SHP77 treated with DMSO at 0.1 percent for 48 hours (cell line): ENCODE data around the gene ABCA13.

ENCODE experiments used
- DNase-seq: peaks from one replicate; lab custom pipeline; 2025; lab: John Stamatoyannopoulos, UW

Gene ABCA13

DNA sequence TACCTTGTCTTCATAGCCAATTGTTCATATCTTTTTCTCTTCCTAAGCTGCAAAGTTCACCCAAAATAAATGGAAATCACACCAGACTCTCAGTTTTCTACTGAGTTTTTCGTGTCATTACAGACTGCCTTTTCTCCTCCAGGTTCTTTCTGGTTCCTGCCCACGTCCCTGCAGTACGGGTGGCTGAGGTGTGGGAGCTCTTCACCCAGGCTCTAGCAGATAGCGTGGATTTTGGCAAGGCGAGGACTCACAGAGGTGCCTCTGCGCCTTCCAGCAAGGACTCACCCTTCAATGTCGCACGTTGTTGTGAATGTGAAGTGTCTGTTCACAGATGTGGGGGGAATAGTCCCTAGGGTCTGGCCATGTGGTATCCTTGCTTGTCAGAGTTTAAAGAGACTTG lies 71.6 kb downstream of the ABCA13 start:
- no peak for DNase-seq

DNA sequence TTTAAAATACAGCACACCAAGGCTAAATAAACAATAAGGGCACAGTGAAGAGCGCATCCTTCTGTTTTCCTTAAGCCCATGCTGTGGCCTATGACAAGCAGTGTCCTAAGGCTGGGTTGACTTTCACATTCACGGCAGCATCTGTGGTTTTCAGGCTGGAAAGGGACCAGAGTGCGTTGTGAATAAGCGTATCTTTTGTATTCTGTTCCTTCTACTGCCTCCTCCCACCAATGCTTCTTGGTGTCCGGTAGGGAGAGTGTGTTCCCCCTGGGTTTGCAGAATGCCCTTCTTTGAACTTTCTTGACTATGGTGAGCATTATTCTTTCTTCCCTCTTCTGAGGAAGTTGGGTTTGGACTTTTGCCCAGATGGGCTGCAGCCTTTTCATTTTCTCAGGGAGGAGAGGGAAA lies 73.6 kb downstream of the ABCA13 start:
- no peak for DNase-seq

DNA sequence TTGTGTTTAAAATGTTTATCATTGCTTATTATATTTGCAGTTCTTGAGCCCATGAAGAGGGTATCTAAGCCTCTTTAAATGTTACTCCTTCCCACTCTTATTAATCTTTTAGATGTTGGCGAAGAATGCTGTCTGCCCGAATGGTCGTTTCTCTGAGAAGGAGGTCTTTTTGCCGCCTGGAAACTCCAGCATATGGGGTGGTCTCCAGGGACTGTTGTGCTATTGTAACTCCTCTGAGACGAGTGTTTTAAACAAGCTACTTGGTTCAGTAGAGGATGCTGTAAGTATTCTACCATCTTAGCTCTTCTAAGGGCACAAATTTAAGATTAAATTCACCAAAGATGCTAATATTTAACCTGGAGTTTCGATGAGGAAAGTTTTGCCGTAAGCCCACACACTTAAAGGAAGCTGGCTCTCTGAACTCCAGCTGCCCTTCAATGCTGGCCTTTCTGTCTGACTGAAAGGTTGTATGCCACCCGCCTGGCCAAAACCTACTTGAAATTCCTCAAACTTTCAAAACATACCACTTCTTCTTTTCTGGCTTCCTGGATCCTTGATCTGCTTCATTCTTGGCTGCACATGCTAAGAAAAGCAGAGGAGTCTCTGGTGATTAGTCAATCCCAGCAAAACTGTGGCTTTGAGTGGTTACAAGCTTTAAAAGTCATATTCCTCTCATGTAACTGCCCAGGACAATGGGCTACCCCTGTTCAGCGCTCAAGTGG lies 74.7 kb downstream of the ABCA13 start:
- no peak for DNase-seq

DNA sequence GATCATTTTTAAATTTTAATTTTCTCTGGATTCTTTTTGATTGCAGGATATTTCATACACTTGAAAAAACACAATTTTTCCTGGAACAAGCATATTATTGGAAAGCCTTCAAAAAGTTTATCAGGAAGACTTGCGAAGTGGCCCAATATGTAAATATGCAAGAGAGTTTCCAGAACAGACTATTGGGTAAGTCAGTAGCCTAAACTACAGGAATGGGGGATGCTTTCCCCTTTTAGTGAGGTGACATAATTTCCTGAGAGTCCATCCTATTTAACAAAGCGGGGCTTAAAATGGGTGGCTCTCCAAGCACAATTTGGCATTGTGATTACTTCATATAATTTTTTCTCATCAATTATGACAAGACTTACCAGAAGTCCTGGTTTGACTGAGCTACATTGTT lies 77.9 kb downstream of the ABCA13 start:
- no peak for DNase-seq

DNA sequence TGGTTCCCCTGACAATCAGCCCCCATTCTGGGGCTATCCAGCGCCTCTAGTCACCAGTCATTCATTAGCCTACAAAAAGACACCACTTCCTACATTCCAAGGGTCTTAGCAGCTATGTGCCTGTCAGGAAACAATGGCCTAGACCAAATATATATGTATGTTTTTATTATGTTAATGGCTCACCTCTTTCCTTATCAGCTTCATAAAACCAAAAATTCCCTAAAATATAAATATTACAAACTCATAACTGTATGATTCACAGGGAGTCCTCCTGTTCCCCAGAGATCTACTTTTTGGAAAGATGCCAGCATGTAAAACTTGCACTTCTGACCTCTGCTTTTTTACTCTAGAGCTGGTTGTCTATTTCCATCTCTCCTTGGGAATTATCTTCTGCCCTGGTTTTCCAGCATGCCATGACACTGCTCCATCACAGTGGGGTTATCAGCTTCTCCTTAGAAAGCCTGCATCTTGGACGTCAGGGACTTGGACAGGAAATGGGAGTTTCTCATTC lies 79.2 kb downstream of the ABCA13 start:
- no peak for DNase-seq

DNA sequence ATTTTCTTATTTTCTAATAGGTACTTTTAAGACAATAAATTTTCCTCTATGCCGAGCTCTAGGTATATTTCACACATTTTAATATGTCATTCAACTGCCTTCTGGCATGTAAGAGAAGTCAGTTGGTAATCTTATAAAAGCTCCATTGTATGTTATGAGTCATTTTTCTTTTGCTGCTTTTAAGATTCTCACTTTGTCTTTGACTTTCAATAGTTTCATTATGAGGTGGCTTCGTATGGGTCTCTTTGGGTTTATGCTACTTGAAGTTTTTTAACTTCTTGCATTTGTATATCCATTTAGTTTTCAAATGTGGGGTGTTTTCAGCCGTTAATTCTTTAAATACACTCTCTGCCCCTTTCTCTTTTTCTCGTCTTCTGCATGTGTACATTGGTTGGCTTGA lies 80.5 kb downstream of the ABCA13 start:
- DNase-seq = no peak

DNA sequence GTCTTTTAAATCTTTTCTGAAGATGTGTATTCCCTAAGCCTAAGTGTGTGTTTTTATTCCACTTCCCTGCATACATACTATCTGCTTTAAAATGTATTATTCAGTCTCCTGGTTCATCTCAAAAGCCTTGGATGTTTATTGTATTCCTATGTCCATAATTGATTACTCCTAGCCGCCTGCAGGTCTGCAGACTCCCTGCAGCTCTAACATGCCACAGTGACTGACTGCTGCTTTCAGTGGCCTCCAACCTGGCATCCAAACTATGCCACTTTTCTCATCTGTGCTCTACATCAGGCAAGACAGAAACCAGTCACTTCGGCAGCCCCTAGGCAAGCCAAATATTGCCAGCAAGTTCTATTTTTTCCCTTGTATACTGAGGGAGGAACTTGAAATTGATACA lies 81.7 kb downstream of the ABCA13 start:
- DNase-seq = no peak

DNA sequence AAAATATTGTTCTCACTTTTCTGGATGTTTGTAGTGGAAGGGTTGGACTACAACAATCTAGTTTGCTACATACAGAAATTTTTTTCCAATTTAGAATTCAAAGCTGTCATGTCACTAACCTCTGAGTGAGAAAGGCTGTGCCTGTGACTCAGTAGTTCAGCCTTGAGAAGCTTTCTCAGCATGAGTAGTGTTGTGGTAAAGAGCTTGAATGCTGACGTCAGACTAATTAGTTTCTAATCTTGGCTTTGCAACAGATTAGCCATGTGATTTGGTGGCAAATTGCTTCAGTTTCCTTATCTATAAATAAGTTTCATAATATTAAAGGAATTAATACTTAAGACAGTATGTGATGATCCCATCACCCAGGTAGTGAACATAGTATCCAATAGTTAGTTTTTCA lies 83.8 kb downstream of the ABCA13 start:
- DNase-seq = no peak

DNA sequence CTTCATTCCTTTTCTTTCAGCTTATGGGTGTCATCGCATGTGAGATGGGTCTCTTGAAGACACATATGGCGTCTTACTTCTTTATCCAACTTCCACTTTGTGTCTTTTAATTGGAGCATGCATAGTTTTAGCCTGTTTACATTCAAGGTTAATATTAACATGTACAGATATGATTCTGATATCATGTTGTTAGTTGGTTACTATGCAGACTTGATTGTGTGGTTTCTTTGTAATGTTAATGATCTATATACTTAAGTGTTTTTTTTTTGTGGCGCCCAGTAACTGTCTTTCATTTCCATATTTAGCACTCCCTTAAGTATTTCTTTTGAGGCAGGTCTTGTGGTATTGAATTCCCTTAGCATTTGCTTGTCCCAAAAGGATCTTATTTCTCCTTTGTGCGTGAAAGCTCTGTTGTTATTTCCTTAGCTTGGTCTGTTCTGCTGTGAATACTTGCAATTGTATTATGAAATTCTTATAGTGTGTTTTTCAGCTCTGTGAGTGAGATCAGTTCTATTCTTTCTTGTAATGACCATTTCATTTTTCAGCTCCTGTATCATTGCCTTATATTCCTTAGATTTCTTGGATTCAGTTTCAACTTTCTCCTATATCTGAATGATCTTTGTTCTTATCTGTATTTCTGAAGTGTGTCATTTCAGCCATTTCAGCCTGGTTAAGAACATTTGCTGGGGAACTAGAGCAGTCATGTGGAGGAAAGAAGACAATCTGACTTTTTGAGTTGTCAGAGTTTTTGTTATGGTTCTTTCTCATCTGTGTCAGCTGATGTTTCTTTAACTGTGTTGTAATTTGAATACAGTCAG lies 88.4 kb downstream of the ABCA13 start:
- no peak for DNase-seq

DNA sequence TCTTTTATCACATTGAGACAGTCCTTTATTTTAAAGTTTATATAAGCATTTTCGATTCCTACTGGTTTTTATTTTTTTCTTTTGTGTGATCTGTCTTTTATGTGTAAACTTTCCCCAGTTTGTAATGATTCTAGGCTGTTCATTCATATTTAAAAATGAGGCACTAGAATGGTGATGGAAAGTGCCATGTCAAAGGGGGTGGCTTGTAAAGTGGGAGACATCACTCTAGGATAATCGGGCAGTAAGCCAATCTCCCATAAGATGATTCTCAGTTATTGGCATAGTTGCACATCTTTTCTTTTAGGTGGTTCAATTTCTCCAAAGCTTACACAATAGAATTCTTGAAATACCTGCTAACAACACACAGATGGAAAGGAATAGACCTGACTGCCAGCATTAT lies 90.4 kb downstream of the ABCA13 start:
- DNase-seq = no peak

DNA sequence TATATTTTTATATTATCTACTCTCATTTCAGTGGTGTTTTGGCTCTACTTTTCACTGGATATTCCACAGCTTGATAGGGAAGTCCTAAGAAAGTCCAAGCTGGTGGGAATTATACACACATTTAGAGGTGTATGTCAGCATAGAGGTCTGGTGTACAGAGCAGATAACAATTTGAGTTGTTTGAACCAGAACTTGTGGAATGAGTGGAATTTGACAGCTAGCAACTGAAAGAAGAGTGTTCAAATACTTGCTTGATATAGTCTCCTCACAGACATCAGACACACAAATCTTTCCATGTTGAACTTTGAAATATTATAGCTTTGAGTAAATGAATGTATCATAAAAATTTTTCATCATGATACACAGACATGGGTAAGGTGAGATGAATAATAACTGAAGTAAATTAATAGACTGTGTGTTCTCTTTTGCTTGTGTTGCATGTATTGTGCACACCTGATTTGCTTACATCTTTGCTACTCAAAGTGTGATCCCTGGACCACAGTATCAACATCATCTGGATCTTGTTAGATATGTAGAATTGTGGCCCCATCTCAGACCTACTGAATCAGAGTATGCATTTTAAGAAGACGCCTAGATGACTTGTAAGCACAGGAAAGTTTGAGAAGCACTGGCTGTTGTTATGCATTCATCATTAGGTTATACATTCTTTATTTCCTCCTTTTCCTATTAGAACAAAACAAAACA lies 91.5 kb downstream of the ABCA13 start:
- no peak for DNase-seq

DNA sequence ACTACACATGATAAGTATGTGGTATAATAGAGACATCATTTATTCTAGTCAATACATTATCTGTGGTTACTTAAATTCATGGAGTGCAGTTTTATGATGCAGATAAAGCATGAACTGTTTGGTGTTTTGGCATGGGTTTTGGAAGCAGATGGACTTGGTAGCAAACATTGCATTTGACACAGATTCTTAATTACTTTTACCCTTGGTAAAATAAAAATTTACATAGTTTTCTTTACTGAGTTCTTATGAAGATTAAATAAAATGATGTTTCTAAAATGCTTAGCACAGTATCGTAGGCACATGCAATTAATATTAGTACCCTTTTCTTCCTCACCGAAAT lies 92.0 kb downstream of the ABCA13 start:
- no peak for DNase-seq

DNA sequence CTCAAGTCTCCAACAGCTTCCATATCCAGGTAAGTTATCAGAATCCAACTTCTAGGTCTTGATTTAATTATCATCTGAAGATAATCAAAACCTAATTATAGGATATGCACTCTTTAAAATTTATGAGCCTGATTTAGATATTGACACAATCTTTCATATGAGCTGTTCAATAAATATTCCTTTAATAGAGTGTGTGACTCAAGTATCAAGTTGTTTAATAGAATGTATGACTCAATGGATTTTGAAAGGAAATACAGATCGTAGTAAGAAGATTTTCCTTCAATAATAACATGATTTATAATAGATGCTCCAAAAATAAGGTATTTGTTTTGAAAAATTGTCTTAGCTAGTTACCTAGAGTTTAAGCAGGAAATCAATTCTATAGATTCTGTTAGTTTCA lies 97.8 kb downstream of the ABCA13 start:
- no peak for DNase-seq

DNA sequence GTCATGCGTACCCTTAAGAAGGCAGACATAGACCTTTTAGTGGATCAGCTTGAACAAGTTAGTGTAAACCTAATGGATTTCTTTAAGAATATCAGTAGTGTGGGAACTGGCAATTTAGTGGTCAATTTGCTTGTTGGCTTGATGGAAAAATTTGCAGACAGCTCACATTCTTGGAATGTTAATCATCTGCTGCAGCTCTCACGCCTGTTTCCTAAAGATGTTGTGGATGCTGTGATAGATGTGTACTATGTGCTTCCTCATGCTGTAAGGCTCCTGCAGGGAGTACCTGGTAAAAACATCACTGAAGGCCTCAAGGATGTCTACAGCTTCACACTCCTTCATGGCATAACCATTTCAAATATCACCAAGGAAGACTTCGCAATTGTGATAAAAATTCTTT lies 103.4 kb downstream of the ABCA13 start:
- DNase-seq = no peak

DNA sequence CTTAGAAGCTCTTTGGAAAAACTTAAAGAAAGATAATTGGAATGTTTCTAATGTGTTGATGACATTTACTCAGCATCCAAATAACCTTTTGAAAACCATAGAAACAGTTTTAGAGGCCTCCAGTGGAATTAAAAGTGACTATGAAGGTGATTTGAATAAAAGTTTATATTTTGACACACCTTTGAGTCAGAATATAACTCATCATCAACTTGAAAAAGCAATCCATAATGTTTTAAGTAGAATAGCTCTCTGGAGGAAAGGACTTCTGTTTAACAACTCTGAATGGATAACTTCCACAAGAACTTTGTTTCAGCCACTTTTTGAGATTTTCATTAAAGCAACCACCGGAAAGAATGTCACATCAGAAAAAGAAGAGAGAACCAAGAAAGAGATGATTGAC lies 108.2 kb downstream of the ABCA13 start:
- no peak for DNase-seq

DNA sequence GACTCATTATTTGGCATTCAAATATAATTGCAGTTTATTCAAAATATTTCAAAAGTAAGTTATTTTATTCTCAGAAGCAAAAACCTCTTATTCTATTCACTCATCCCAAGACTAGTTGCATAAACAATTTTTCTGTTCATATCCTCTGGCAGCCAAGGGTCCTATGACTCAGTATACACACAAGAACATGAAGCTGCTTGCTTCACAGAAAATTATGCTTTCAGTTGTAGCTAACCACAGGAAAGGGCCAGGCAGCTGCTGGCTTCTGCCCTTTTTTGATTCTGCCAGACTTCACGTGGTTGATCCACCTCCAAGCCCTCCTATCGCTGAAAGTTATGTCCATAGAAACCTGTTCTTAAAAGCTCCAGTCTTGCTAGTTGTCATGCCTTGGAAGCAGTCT lies 108.8 kb downstream of the ABCA13 start:
- no peak for DNase-seq

DNA sequence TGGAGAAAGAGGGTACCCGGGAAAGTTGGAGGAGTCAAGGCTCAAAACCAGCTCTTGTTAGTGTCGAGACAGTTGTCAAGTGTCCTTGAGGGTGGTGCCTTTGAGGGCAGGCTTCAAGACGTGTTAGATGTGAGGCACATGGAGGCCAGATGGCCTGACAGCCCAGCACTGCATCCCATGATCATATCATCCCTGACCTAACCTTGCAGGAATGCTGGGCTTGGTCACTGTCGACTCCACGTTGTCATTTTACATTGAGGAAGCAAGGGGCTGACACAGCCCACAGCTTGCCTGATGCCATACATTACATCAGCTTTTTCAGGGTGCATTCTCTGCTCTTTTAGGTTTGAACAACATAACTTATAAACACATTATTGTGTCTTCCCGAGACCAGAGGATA lies 114.1 kb downstream of the ABCA13 start:
- no peak for DNase-seq

DNA sequence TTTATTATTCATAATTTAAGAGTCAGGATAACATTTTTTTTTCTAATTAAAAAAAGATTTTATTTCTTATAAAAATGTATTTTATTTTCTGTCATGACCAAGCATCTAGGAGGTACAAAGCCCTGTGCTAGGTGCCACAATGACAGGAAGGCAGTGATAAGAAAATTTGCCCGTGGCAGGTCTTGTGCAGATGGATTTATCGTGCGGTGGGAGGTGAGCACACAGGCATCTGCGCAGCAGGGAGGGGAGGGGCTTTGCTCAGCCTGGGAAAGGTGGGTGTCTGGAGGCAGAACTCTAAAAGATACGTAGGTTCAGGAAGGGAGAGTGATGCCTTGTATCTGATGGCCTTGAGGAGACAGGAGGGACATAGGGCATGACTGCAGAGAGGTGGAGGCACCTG lies 115.6 kb downstream of the ABCA13 start:
- no peak for DNase-seq

DNA sequence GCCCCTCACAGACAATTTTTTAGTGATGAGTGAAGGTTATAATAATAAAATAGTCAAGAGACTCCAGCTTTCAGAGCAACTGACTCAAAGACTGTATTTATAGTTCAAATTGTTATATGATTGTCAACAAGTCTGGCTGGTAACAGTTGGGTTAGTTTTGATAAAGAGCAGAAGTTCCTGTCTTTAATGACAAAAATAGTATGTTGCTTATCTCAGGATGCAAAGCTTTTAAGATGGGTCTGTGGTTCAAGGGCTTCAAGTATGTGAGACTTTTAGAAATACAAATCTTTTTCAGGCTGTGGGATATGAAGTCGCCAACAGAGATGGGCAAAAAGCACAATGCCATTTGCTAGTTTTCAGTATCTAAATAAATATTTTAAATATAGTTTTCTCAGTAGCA lies 118.4 kb downstream of the ABCA13 start:
- no peak for DNase-seq

DNA sequence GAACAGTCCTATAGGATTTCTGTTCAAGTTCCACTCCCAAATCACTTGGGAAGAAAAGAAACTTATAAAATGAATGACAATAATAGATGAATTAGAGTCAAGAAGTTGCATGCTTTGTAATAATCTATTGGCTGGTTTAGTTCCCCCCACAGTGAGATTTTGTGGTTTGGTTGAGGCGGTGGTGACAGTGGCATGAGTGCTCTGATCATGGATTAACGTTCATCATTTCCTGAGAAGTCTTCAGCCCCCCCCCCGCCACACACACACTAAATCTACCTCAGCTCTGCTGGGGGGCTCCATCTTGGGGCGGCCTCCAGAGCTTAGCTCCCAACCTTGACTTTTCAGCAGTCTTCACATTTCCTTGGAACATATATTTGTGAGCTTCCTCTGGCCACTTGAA lies 121.7 kb downstream of the ABCA13 start:
- no peak for DNase-seq

DNA sequence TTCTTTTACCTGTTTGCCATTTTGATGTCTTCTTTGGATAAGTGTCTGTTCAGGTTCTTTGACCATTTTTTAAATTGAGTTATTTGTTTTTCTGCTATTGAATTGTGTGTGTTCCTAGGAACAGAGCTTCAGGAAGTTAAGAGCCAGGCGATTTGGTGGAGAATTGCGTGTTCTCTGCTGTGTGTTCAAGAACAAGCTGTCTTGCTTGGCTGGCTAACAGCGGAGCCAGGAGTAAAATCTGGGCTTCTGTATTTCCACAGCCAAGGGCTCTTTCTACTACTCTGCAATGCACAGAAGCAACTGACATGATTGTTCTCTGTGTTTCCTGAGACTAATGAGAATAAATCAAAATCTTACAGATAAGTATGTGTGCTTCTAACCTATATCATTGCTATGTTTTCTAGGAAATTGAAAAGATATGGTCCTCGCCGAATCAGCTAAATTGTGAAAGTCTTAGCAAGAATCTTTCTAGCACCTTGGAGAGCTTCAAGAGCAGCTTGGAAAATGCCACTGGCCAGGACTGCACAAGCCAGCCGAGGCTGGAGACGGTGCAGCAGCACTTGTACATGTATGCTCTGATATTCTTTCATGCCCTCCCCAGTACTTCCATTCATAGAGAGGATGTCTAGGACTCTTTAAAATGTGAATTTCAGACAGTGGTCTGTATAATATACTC lies 124.2 kb downstream of the ABCA13 start:
- no peak for DNase-seq

DNA sequence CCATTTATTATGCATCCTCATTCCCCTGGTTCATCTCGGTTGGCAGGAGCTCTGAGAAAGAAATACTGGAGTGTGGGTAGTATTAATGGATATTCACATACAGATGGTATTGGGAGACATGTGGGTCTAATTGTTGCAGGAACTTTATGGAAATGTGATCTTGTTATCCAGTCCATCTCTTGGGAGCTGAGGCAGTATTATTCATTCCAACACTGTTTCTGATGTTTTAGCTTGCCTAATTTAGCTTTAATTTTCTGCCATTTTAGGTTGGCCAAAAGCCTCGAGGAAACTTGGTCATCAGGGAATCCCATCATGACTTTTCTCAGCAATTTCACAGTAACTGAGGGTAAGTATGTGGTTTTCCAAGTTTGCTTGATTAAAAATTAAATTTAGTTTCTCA lies 125.7 kb downstream of the ABCA13 start:
- DNase-seq = no peak

DNA sequence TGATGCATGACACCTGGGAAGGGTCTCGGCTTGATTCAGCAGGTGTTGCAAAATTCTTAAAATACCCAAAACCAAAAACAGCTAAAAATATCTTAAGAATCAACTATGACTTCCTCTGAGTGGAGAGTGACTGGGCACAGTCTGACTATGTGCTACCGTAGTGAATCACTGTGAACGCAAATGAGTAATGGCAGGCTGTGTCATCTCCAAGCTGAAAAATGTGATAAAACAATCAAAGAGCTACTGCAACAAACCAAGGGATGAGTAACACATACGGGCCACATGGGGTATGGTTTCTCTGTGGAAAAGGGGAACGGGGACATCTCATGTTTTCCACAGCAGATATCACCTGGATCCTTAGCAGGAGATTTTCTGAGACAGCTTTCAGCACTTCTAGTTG lies 127.5 kb downstream of the ABCA13 start:
- DNase-seq = no peak
